ENCODE data around the gene CYTH3.

CYTH3 gene

GRCh38 chr7:6279937-6280336 lies 7.5 kb upstream of the CYTH3 start:
- no peak for DNase-seq (ENCODE audit: low read depth)

DNA sequence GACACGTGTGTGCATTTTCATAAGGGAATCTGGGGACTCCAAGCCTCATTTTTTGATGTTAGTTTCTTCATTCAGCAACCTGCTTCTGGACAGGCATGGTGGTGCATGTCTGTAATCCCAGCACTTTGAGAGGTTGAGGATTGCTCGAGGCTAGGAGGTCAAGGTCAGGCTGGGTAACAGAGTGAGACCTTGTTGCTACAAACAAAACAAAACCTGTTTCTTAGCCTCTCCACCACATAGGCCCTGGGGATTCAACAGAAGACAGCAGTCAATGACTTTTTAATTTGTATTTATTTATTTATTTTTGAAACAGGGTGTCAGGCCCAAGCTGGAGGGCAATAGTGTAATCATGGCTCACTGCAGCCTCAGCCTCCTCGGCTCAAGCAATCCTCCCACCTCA lies 6.9 kb upstream of the CYTH3 start:
- DNase-seq (ENCODE audit: low read depth): no peak

DNA sequence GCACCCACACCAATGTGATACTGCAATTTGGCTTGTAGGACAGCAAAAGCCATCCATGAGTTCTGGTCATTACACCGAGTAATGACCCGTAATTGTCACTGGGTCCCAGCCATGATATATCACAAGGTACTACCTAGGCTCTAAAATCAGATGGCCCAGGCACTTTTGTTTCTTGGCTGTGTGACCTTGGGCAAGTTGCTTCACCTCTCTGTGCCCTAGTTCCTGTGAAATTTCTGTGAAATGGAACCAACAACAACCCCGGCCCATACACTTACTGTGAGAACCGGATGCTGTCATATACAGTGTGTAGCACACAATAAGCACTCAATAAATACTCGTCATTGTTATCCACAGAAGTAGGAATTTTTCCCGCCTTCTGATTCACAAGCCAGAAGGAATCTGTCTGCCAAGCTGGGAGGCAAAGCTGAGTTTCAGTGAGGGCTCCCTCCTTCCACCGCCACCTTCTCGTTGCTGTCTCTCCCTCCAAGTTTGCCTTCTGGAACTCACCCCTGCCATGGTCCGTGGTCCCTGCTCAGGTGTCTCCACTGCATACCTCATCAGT lies 6.4 kb upstream of the CYTH3 start:
- DNase-seq (ENCODE audit: low read depth): no peak

GRCh38 chr7:6277476-6277875 lies 5.1 kb upstream of the CYTH3 start:
- DNase-seq (ENCODE audit: low read depth): no peak

- no peak for DNase-seq (ENCODE audit: low read depth)
Observed at GRCh38 chr7:6276911-6277408, 4.5 kb upstream of the CYTH3 start.

DNA sequence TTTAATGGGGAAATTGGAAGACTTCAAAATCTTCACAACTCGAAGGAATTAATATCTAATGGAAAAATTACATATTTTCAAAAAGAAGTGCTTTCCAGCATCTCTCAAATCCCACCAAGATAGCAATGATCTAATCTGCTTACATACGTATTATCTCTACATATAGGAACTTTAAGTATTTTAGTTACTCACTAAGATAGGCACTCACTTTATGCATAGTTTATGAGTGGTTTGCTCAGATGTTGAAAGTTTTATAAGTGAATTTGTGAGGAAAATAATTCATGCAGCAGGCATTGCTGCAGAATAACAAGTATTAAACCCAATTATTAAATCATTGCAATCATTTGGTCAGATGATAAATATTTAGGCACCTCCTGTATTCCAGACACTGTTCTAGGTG lies 2.3 kb upstream of the CYTH3 start:
- no peak for DNase-seq (ENCODE audit: low read depth)

DNA sequence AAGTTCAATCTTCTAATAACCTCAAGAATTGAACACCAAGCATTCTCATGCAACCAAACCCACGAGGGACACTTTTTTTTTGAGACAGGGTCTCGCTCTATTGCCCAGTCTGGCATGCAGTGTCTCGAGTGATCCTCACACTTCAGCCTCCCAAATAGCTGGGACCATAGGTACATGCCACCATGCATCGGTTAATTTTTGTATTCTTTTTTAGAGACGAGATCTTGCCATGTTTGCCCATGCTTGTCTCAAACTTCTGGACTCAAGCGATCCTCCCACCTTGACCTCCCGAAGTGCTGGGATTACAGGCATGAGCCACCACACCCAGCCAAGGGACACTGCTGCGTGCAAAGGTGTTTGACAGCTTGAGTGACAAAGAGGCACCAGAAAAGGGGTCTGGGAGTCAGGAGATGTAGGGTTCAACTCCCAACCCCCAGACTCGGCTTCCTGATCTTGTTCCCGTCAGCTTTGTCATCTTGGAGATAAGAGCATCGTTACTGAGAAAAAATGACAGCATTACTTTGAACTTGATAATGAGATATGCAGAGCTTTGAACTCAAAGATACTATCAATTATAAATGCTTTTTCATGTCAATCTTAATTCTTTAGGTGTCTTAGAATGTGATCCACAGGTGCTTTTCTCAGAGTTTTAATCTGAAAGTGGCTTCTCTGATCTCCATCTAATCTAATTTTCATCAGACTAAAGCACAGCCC lies 1.6 kb upstream of the CYTH3 start:
- DNase-seq (ENCODE audit: low read depth): no peak

DNA sequence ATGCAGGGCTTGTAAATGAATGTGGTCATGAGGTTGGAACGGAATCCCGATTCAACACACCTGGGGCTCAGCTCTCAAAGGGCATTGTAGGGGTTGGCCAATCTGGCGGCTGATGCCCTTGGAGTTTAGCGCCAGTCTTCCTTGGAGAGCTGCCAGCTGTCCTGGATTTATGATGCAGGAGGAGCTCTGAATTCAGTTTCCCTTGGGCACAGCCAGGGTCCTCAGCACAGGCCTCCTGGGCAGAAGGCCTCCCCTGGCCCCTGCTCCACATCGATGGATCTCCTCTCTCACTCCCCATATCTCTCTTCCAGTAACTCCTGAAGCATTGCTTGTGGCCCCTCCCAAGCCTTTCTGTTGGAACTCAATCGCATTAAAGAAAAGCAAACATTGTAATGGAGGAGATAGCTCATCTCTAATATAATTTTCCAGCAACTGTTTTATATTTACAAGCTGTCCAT lies 985 bp upstream of the CYTH3 start:
- DNase-seq (ENCODE audit: low read depth): no peak

DNA sequence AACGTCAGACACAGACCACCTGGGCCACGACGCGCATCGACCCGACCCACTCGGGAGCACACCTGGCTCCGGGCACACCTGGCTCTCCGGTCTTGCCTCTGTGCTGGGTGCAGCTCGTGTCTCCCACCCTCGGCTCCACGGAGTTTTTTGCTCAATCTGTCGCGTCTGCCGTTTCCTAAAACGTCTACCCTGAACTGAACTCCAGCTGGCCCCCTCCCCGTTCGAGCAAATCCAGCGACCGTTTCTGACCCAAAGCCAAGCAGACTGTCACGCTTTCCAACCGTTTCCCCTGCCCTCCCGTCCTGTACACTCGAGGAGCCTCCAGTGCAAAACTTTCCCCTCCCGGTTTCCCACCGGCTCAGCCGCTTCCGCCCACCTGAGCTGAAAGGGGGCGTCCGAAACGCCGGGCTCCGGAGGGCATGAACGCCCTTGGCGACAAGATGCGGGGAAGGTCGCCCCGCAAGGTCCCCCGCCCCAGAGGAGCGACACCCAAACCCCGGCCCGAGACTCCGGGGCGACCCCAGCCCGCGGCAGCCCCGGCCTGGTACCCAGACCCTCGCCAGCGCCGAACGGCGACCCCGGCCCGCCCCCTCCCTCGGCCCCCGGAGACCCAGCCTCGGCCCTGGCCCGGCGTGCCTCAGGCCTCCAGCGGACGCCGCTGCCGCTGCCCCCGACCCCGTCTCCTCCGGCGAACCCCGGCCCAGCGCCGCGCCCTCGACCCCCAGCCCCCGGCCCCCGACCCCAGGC lies 557 bp downstream of the CYTH3 start:
- DNase-seq (ENCODE audit: low read depth): no peak

- DNase-seq (ENCODE audit: low read depth): no peak
Observed at GRCh38 chr7:6271060-6271658, 1.3 kb downstream of the CYTH3 start.

- DNase-seq (ENCODE audit: low read depth): no peak
Observed at GRCh38 chr7:6269527-6269926, 2.9 kb downstream of the CYTH3 start.

GRCh38 chr7:6268907-6269306 lies 3.5 kb downstream of the CYTH3 start:
- DNase-seq (ENCODE audit: low read depth): no peak

DNA sequence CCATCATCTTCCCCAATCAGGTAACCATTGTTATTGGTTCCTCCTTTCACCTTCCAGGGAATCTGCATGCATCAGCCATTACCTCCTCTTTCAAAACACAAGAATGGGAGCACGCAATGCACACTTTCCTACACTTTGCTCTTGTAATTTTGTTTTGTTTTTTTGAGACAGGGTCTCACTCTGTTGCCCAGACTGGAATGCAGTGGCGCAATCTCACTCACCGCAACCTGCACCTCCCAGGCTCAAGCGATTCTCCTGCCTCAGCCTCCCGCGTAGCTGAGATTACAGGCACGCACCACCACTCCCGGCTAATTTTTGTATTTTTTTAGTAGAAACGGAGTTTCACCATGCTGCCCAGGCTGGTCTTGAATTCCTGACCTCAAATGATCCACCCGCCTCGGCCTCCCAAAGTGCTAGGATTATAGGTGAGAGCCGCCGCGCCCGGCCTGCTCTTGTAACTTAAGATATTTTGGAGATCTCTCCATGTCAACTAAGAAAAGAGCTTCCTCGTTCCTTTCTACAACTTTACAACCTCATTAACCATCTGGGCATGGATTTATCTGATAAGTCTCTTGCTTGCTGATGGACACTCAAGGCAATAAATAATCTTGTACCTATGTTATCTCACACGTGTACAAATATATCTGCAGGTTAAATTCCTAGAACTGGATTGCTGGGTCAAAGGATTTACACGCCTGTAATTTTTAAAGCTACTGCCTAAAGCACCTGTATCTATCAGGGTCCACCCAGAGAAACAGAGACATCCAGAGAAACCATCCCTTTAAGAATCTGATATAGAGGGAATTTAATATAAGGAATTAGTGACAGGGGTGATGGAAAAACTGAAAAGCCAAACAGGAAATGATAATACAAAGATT lies 4.2 kb downstream of the CYTH3 start:
- no peak for DNase-seq (ENCODE audit: low read depth)

DNA sequence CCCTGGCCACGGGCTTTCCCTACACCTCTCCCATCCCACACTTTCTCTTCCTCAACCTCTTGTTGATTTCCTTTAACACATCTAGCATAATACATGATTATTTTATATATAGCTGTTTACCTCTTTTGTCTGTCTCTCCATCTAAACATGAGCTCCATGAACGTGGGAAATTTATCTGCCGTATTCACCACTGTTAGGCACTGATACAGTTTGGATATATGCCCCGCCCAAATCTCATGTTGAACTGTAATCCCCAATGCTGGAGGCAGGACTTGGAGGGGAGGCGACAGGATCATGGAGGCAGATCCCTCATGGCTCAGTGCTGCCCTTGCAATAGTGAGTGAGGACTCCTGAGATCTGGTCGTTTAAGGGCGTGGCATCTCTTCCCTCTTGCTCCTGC lies 5.7 kb downstream of the CYTH3 start:
- DNase-seq (ENCODE audit: low read depth): no peak

DNA sequence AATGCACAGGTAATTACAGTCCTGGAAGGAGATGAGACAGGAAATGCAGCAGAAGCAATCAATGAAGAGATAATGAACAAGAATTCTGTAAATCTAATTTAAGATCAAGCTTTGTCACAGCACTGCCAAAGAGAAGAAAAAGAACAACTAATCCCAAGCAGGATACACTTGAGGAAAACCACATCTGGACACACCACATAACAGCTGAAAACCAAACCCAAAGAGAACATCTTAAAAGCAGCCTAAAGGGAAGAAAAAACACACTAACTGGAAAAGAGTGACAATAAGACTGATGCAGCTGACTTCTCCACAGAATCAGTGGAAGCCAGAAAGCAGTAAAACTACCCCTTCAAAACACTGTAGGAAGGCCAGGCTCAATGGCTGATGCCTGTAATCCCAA lies 10.2 kb downstream of the CYTH3 start:
- DNase-seq (ENCODE audit: low read depth): no peak

DNA sequence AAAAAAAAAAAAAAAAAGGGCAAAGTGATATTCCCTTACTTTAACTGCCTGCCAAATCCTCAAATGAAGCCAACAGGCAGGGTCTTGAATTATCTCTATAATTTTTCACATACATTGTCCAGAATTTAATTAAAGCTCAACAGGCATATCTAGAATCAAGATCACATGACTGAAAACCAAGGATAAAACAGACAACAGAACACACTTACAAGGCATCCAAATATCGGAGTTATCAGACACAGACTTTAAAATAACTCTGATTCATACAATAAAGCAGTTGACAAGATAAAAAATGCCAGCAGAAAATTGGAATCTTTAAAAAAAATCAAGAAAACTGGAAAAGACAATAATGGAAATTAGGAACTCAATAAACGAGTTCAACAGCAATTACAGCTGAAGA lies 10.7 kb downstream of the CYTH3 start:
- DNase-seq (ENCODE audit: low read depth): no peak

- DNase-seq (ENCODE audit: low read depth): no peak
Observed at GRCh38 chr7:6260291-6261187, 11.9 kb downstream of the CYTH3 start.

GRCh38 chr7:6259257-6259656 lies 13.2 kb downstream of the CYTH3 start:
- no peak for DNase-seq (ENCODE audit: low read depth)

GRCh38 chr7:6258440-6259182 lies 13.8 kb downstream of the CYTH3 start:
- peak; percentile 90 for DNase-seq (ENCODE audit: low read depth)

DNA sequence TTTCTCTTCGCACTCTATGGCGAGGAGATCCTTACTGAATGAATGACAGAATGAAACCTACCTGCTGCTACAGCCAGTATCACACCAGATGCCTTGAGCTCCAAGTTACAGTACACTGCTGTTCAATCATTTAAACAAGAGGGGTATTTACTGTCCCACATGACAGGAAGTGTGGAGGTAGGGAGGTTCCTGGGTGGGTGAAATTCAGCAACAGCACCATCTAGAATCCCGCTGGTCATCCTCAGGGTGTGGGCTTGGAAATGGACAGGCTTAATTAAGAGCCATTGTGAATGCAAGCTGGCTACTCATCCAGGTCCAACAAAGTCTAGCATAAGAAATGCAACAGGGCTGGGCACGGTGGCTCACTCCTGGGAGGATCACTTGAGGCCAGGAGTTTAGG lies 14.7 kb downstream of the CYTH3 start:
- no peak for DNase-seq (ENCODE audit: low read depth)
